Smooth muscle cell (in vitro differentiated cells): ENCODE measurements around the gene HDAC4. TPM values are rescaled to one million over a fixed set of nuclear protein-coding genes. Genes with fewer than 3 reads are reported as not detected.

ENCODE experiments used
- DNase-seq: peaks from one replicate; lab custom pipeline; 2025; ENCODE audit not compliant: unreplicated experiment; lab: John Stamatoyannopoulos, UW
- H2AFZ ChIP-seq: fragments of 200-600 bp; sonication (generic); 2 replicates; pipeline ENCODE4 v1.6.0; 2016; ENCODE audit warnings: antibody characterized with exemption, low read depth, mild to moderate bottlenecking
- H3F3A ChIP-seq: fragments of 200-600 bp; sonication (generic); 2 replicates; pipeline ENCODE4 v1.6.0; 2017; ENCODE audit warnings: antibody characterized with exemption, low read depth
- H3K27ac ChIP-seq: fragments of 200-600 bp; sonication (generic); 2 replicates; pipeline ENCODE4 v1.5.1; 2016; ENCODE audit warnings: low read depth, mild to moderate bottlenecking
- H3K27me3 ChIP-seq: fragments of 200-600 bp; sonication (generic); 2 replicates; pipeline ENCODE4 v1.6.1; 2016; ENCODE audit warnings: low read depth, mild to moderate bottlenecking
- H3K36me3 ChIP-seq: fragments of 200-600 bp; sonication (generic); 2 replicates; pipeline ENCODE4 v1.5.1; 2016; ENCODE audit warnings: low read depth
- H3K4me1 ChIP-seq: fragments of 200-600 bp; sonication (generic); 2 replicates; pipeline ENCODE4 v1.5.1; 2016; ENCODE audit warnings: low read depth
- H3K4me2 ChIP-seq: fragments of 200-600 bp; sonication (generic); 2 replicates; pipeline ENCODE4 v1.6.0; 2016; ENCODE audit warnings: mild to moderate bottlenecking
- H3K4me3 ChIP-seq: fragments of 200-600 bp; sonication (generic); 2 replicates; pipeline ENCODE4 v1.5.1; 2016; ENCODE audit warnings: mild to moderate bottlenecking
- H3K79me2 ChIP-seq: fragments of 200-600 bp; sonication (generic); 2 replicates; pipeline ENCODE4 v1.6.0; 2016; ENCODE audit warnings: low read depth, mild to moderate bottlenecking
- H3K9ac ChIP-seq: fragments of 200-600 bp; sonication (generic); 2 replicates; pipeline ENCODE4 v1.6.0; 2016; ENCODE audit warnings: low read depth
- H3K9me3 ChIP-seq: fragments of 200-600 bp; sonication (generic); replicated peaks from 2 replicates; pipeline ENCODE4 v1.5.1; 2016; ENCODE audit warnings: low read depth
- H4K20me1 ChIP-seq: fragments of 200-600 bp; sonication (generic); 2 replicates; pipeline ENCODE4 v1.6.0; 2016; ENCODE audit warnings: low read depth
- WGBS: methylation state at CpG from one replicate; pipeline ENCODE4 v1.1.7; 2016; ENCODE audit warnings: low lambda C conversion rate; 5-methylcytosine and 5-hydroxymethylcytosine counted together
- polyA plus RNA-seq: library from polyadenylated mRNA; unstranded; fragments of >200 nt; fragmentation: Nextera tagmentation; extraction: Ambion mirVana; gene quantifications from 2 replicates; pipeline ENCODE4 v1.2.1, GENCODE V29; 2016
- total RNA-seq: library from RNA; depleted of rRNA; stranded (reverse); fragments of >200 nt; gene quantifications from 2 replicates; pipeline ENCODE4 v1.2.3, GENCODE V29; 2014
- TF ChIP-seq, protein P1 (sequence below): fragments of 200-600 bp; sonication (generic); IDR thresholded peaks from 2 replicates; pipeline ENCODE4 v1.5.1; 2017; ENCODE audit warnings: borderline replicate concordance, mild to moderate bottlenecking, antibody characterized with exemption; ENCODE audit not compliant: insufficient read depth, poor library complexity, severe bottlenecking

The HDAC4 gene
- total and polyA plus RNA-seq, 2 experiments from 2014 or later = 6.2 to 35.7 TPM

DNA sequence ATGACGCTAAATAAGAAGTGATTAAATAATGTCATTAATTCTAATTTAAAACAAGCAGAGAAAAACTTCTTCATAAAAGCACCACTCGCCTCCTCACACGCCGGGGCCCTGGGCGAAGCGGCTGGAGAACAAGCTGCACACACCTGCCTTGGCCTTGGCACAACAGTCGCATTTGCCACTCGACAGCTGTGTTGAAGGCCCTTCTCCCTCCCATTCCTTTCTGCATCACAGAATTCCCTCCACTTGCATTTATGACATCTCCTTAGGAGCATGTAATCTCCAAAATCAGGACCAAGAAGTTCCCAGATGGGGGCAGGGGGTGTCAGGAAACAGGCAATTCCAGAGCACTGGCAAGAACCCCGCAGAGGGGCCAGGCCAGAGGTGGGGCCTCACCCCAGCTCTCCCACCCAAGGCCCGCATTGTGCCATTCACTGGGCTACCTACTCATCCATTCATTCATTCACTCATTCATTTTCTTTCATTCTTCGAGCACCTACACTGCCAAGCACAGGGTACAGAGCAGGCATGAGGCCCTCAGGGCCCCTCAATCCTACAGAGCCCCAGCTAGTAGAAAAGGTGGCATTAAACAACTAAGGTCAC, 6.4 kb downstream of the HDAC4 start:
- no peaks in the 10 kb centered on the region for H3K27me3 ChIP-seq
- no peak overlapping the region for H2AFZ ChIP-seq
- H4K20me1 ChIP-seq = peaks cover 100% of the 10 kb centered on the region
- H3K4me1 ChIP-seq = peaks cover 10% of the 10 kb centered on the region
- H3K9ac ChIP-seq = no peak overlapping the region
- TF ChIP-seq, protein P1, sequence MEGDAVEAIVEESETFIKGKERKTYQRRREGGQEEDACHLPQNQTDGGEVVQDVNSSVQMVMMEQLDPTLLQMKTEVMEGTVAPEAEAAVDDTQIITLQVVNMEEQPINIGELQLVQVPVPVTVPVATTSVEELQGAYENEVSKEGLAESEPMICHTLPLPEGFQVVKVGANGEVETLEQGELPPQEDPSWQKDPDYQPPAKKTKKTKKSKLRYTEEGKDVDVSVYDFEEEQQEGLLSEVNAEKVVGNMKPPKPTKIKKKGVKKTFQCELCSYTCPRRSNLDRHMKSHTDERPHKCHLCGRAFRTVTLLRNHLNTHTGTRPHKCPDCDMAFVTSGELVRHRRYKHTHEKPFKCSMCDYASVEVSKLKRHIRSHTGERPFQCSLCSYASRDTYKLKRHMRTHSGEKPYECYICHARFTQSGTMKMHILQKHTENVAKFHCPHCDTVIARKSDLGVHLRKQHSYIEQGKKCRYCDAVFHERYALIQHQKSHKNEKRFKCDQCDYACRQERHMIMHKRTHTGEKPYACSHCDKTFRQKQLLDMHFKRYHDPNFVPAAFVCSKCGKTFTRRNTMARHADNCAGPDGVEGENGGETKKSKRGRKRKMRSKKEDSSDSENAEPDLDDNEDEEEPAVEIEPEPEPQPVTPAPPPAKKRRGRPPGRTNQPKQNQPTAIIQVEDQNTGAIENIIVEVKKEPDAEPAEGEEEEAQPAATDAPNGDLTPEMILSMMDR = no peak
- DNase-seq = no peak
- no peak overlapping the region for H3K4me2 ChIP-seq
- H3K79me2 ChIP-seq = peaks cover 85% of the 10 kb centered on the region
- no peaks in the 10 kb centered on the region for H3K9me3 ChIP-seq
- WGBS = 93% methylated on average over 11 of the region's 11 CpGs
- no peak overlapping the region for H3K4me3 ChIP-seq
- no peaks in the 10 kb centered on the region for H3K36me3 ChIP-seq
- H3F3A ChIP-seq = no peaks in the 10 kb centered on the region
- H3K27ac ChIP-seq = no peak overlapping the region

DNA sequence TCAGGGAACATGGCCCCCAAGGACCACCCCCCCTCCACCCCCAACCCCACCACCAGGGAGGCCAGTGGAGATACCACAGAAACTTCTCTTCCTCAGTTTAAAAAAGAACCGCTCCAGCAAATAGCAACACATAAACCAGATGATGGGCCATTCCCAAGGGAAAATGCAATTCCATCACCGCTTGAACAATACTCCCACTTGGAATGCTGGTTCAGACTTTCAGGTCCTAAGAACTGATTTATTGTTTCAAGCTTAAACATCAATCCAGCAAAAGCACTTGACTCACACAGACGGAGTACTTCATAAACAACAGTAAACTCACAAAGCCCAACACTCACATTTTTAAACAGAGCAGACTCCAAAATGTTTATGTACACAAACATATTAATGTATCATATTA, 6.9 kb downstream of the HDAC4 start:
- no peaks in the 10 kb centered on the region for H3K9me3 ChIP-seq
- no peak overlapping the region for H3K27ac ChIP-seq
- no peak for DNase-seq
- H3K79me2 ChIP-seq = peaks cover 80% of the 10 kb centered on the region
- 66% methylated on average over 3 of the region's 3 CpGs for WGBS
- no peak overlapping the region for H2AFZ ChIP-seq
- no peaks in the 10 kb centered on the region for H3F3A ChIP-seq
- no peak overlapping the region for H3K4me3 ChIP-seq
- peaks cover 100% of the 10 kb centered on the region for H4K20me1 ChIP-seq
- H3K4me2 ChIP-seq = no peak overlapping the region
- peaks cover 5% of the 10 kb centered on the region for H3K4me1 ChIP-seq
- H3K27me3 ChIP-seq = no peaks in the 10 kb centered on the region
- H3K36me3 ChIP-seq = no peaks in the 10 kb centered on the region
- no peak overlapping the region for H3K9ac ChIP-seq
- TF ChIP-seq, protein P1 = no peak

DNA sequence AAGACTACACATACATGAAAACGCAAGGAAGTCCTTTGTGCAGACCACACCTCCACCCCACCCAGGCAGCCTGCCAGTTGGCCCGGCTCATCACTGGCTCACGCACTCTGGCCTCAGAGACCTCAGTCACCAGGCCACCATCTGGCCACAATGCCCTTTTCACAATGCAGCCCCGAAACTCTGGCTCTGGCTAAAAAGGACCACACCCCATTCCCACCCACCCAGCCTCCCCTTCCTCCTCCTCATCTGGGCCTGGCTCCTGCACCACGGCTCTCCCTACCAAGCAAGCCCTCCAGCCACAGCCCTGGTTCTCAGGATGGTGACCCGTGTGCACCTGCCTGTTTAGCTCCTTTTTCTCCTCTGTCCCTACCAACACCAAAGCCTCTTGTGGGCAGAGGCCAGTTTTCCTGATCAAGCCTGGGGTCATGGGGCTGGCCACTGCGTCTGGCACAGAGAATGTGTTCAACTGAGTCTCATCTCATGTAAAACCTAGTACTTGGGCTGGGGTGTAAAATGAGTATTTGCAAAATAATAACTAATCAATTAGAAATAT, 7.4 kb downstream of the HDAC4 start:
- Histone ChIP-seq H3K27me3 (no peaks in the 10 kb centered on the region), H3K27ac (no peak overlapping the region), H3K79me2 (peaks cover 75% of the 10 kb centered on the region), H3K4me3 (no peak overlapping the region), H4K20me1 (peaks cover 99% of the 10 kb centered on the region), H3K9me3 (no peaks in the 10 kb centered on the region), H3K9ac (no peak overlapping the region), H2AFZ (no peak overlapping the region), H3K36me3 (no peaks in the 10 kb centered on the region), H3K4me1 (peaks cover under 1% of the 10 kb centered on the region), H3F3A (no peaks in the 10 kb centered on the region), H3K4me2 (no peak overlapping the region)
- TF ChIP-seq, protein P1 = no peak
- WGBS = 95% methylated on average over 6 of the region's 7 CpGs
- DNase-seq = no peak
